ENCODE measurements around the gene PEX3. TPM values are rescaled to one million over a fixed set of nuclear protein-coding genes. Genes with fewer than 3 reads are reported as not detected.

PEX3 gene
- total and polyA plus RNA-seq, 12 donors, result 5.0 to 26.8 (median 22.0) TPM

- Histone ChIP-seq H3K27me3 (no peaks in the 10 kb centered on the region), H3K27ac (no peak overlapping the region), H3K4me3 (no peak overlapping the region), H3K4me1 (peaks cover 0 to 27% (median 11%) of the 10 kb centered on the region in 9 donors), H3K9me3 (no peaks in the 10 kb centered on the region), H3K36me3 (no peaks in the 10 kb centered on the region)
- WGBS, 2 donors, result 88 to 94% methylated on average over 7 of the region's 7 CpGs
- ATAC-seq (no peak), DNase-seq (no peak)
- TF ChIP-seq CTCF (IDR thresholded peaks at IDR 0.05), result no peak
- intact Hi-C loops (cut with DNase I), result no loop called here
These were observed 47.8 kb upstream of the PEX3 start for GRCh38 chr6:143402721-143403336.

DNA sequence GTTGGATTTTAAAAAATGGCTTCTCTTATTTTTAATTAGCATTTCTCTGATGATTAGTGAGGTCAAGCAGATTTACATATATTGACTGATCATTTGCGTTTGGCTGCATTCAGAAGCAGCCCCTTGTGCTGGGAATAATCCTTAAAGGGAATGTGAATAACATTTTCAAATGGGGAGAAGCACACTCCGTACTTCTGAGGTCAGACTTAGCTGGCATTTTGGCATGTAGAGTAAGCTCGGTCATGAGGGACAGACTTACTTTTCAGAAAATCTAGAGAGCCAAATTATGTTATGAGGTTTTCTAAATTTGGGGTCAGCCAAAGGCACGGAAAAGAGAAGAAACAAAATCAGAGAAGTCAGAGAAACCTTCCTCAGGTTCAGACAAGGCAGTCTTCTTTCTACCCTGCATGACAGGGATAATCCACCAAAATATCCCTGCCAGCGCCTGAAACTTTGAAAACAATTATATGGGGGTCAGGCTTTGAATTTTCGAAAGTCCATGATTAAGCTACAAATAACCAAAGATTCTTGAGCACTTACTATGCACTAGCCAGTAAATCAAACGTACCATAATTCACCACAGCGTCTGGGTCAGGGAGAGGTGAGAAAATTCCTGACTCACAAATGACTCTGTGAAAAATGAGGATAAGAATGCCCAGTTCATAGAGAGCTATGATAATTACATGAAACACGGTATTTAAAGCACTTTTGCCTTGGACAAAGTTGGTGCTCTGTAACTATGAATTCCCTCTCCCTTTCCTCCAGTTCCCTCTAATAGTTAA is 45.0 kb upstream of the PEX3 start:
- Histone ChIP-seq H3K36me3 (no peaks in the 10 kb centered on the region), H3K27me3 (no peaks in the 10 kb centered on the region), H3K9me3 (peaks cover 0 to 4% (median 0%) of the 10 kb centered on the region in 11 donors), H3K27ac (no peak overlapping the region), H3K4me3 (no peak overlapping the region), H3K4me1 (peaks cover 0 to 11% (median 8%) of the 10 kb centered on the region in 9 donors)
- 84 to 87% methylated on average over 9 of the region's 9 CpGs for WGBS, 2 donors
- TF ChIP-seq CTCF (IDR thresholded peaks at IDR 0.05), result no peak
- intact Hi-C loops (cut with DNase I), result no loop called here
- ATAC-seq (no peak), DNase-seq (no peak)

DNA sequence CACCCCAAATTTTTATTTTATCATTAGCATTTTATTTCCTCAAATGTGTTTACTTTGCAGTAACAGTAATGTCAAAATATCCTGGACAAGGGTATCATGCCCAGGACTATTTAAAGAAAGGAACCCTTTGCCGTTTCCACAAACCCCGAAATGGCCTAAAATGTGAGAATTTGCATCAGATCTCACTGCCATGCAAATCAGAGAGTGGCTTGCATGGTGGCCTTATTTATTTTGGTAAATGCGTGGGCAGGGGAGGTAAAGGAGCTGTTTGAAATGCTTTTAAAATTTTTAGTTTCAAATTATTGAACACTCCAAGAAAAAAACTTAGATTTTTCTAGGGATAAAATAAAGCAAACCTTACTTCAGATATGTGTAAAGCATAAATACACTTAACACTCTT is 43.9 kb upstream of the PEX3 start:
- WGBS, 2 donors, result 91 to 94% methylated on average over 3 of the region's 3 CpGs
- intact Hi-C loops (cut with DNase I), result no loop called here
- Histone ChIP-seq H3K4me3 (no peak overlapping the region), H3K27me3 (no peaks in the 10 kb centered on the region), H3K9me3 (peaks cover 0 to 4% (median 0%) of the 10 kb centered on the region in 11 donors), H3K4me1 (no peaks in the 10 kb centered on the region), H3K36me3 (no peaks in the 10 kb centered on the region), H3K27ac (no peak overlapping the region)
- ATAC-seq, result no peak
- no peak for DNase-seq
- TF ChIP-seq CTCF (IDR thresholded peaks at IDR 0.05), result no peak

- no peak for TF ChIP-seq CTCF (IDR thresholded peaks at IDR 0.05)
- no peak overlapping the region for H3K4me3 ChIP-seq
- no peak for ATAC-seq
These were observed 42.3 kb upstream of the PEX3 start for GRCh38 chr6:143408151-143408786.

More at GRCh38 chr6:143408151-143408786, 42.3 kb upstream of the PEX3 start:
- H3K9me3 ChIP-seq, result peaks cover 0 to 4% (median 0%) of the 10 kb centered on the region in 11 donors
- H3K36me3 ChIP-seq, result no peaks in the 10 kb centered on the region
- H3K27me3 ChIP-seq, result no peaks in the 10 kb centered on the region
- H3K27ac ChIP-seq, result no peak overlapping the region
- intact Hi-C loops (cut with DNase I), result no loop called here
- DNase-seq, result no peak
- H3K4me1 ChIP-seq, result no peaks in the 10 kb centered on the region
